ENCODE measurements around the gene TINCR. TPM values are rescaled to one million over a fixed set of nuclear protein-coding genes. Genes with fewer than 3 reads are reported as not detected.

The TINCR gene
- total RNA-seq, 1 donor, result not detected

- no peak for TF ChIP-seq CTCF (IDR thresholded peaks at IDR 0.05; ENCODE audit: insufficient read depth, low read length)
- no peak overlapping the region for H3K4me3 ChIP-seq (ENCODE audit: low read depth, low read length)
- DNase-seq (ENCODE audit: low read depth), result no peak
Observed at GRCh38 chr19:5571777-5572176, 4.0 kb upstream of the TINCR start.

GRCh38 chr19:5567970-5568407 is 236 bp upstream of the TINCR start:
- no peak for TF ChIP-seq CTCF (IDR thresholded peaks at IDR 0.05; ENCODE audit: insufficient read depth, low read length)
- DNase-seq (ENCODE audit: low read depth), result no peak
- no peak overlapping the region for H3K4me3 ChIP-seq (ENCODE audit: low read depth, low read length)

DNA sequence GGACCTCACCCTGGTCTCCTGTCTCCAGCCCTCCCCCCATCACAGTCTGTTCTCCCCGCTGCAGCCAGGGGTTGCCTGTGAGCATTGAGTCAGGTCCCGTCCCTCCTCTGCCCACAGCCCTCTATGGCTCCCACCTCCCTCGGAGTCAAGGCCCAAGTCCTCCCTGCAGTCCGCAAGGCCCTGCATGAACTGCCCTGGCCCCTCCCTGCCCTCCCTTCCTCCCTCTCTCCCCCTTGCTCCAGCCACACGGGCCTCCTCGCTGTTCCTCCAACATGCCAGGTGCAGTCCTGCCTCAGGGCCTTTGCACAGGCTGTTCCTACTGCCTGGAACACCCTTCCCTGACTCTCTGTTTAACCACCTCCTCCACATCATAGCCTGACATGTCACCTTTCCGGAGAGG is 2.8 kb downstream of the TINCR start:
- H3K4me3 ChIP-seq (ENCODE audit: low read depth, low read length), result no peak overlapping the region
- DNase-seq (ENCODE audit: low read depth), result no peak
- no peak for TF ChIP-seq CTCF (IDR thresholded peaks at IDR 0.05; ENCODE audit: insufficient read depth, low read length)

DNA sequence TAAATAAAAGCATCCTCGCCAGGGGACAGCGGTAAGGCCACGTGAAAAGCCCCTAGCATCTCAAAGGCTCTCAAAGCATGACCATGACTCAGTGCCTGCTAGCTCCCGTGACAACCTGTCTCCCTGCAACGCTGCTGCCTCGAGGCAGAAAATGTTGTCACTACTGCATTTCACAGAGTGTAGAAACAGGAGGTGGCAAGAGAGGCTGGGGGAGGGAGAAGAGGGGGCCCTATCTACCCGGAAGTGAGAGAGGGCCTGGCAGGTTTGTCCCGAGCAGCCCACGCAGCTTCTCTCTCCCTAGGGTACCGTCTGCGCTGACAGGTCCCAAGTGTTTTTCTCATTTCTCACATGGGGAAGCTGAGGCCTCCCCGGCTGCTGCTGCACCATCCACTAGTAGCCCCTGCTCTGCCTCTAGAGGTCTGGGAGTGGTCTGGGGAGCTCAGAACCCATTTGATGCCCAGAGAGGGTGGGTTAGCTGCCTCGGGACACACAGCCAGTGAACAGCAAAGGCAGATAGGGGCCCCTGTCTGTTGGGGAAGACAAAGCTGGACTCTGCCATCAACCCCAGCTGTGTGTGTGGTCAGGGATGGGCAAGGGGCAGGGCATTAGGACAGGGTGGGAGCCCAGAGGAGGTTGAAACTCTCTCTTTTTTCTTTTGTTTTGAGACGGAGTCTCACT is 3.7 kb downstream of the TINCR start:
- no peak for DNase-seq (ENCODE audit: low read depth)
- no peak for TF ChIP-seq CTCF (IDR thresholded peaks at IDR 0.05; ENCODE audit: insufficient read depth, low read length)
- H3K4me3 ChIP-seq (ENCODE audit: low read depth, low read length), result no peak overlapping the region

GRCh38 chr19:5563008-5563431 is 4.7 kb downstream of the TINCR start:
- no peak for DNase-seq (ENCODE audit: low read depth)
- no peak overlapping the region for H3K4me3 ChIP-seq (ENCODE audit: low read depth, low read length)
- no peak for TF ChIP-seq CTCF (IDR thresholded peaks at IDR 0.05; ENCODE audit: insufficient read depth, low read length)

DNA sequence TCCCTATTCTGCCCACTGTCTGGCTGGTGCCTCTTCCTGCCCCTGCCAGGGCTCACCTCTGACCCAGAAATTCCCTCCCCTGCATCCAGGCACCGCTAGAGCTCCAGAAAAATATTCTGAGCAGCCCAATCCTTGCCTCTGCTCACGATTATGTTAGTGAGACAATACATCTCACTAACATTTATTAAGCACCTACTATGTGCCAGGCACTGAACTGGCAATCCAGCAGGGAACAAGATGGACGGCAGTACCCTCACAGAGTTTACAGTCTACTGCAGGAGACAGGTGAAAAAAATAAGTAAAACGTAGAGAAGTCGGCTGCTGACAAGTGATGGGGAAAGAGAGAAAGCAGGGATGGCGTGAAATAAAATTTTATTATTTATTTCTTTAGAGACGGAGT is 5.5 kb downstream of the TINCR start:
- TF ChIP-seq CTCF (IDR thresholded peaks at IDR 0.05; ENCODE audit: insufficient read depth, low read length), result no peak
- no peak overlapping the region for H3K4me3 ChIP-seq (ENCODE audit: low read depth, low read length)
- DNase-seq (ENCODE audit: low read depth), result no peak

GRCh38 chr19:5561559-5561958 is 6.2 kb downstream of the TINCR start:
- DNase-seq (ENCODE audit: low read depth), result no peak
- TF ChIP-seq CTCF (IDR thresholded peaks at IDR 0.05; ENCODE audit: insufficient read depth, low read length), result peak; percentile 46
- no peak overlapping the region for H3K4me3 ChIP-seq (ENCODE audit: low read depth, low read length)

All from fibroblast of the aortic adventitia (primary cell).